Activated CD4-positive, alpha-beta T cell treated with anti-CD3 and anti-CD28 coated beads, Interleukin-2, amount 50 U/mL, for 16 hours (primary cell): ENCODE results near the gene ALX1.

Source experiments
- DNase-seq: peaks from one replicate; pipeline ENCODE4 v3.0.0-alpha.2; 2020

The ALX1 gene

GRCh38 chr12:85280165-85280983, at the start of gene ALX1:
TSS of gene ALX1 (plus strand) at chr12:85280220. CDS start at chr12:85280262, 42 bp downstream.
- DNase-seq: no peak

- DNase-seq: no peak
Measured at GRCh38 chr12:85237327-85237726, 42.7 kb upstream of the ALX1 start.

- DNase-seq: no peak
Measured at GRCh38 chr12:85244561-85244960, 35.5 kb upstream of the ALX1 start.

- no peak for DNase-seq
Measured at GRCh38 chr12:85253853-85254252, 26.2 kb upstream of the ALX1 start.

- DNase-seq: no peak
Measured at GRCh38 chr12:85257671-85258070, 22.3 kb upstream of the ALX1 start.

- no peak for DNase-seq
Measured at GRCh38 chr12:85260447-85260846, 19.6 kb upstream of the ALX1 start.

- DNase-seq: no peak
Measured at GRCh38 chr12:85260896-85261295, 19.1 kb upstream of the ALX1 start.

- no peak for DNase-seq
Measured at GRCh38 chr12:85266356-85266755, 13.7 kb upstream of the ALX1 start.

GRCh38 chr12:85273381-85274314, 6.4 kb upstream of the ALX1 start:
- DNase-seq: no peak

GRCh38 chr12:85274315-85274651, 5.7 kb upstream of the ALX1 start:
- no peak for DNase-seq

GRCh38 chr12:85275374-85275773, 4.6 kb upstream of the ALX1 start:
- DNase-seq: no peak

- no peak for DNase-seq
Measured at GRCh38 chr12:85277191-85277590, 2.8 kb upstream of the ALX1 start.

GRCh38 chr12:85277900-85278597, 2.0 kb upstream of the ALX1 start:
- DNase-seq: no peak

- DNase-seq: no peak
Measured at GRCh38 chr12:85278598-85279448, 1.2 kb upstream of the ALX1 start.

- DNase-seq: no peak
Measured at GRCh38 chr12:85279449-85280164, 413 bp upstream of the ALX1 start.

- DNase-seq: no peak
Measured at GRCh38 chr12:85280984-85281630, 1.1 kb downstream of the ALX1 start.

GRCh38 chr12:85281636-85282312, 1.8 kb downstream of the ALX1 start:
- no peak for DNase-seq

- DNase-seq: no peak
Measured at GRCh38 chr12:85283560-85283959, 3.5 kb downstream of the ALX1 start.

GRCh38 chr12:85296362-85296761, 16.3 kb downstream of the ALX1 start:
- DNase-seq: no peak

- no peak for DNase-seq
Measured at GRCh38 chr12:85299053-85299452, 19.0 kb downstream of the ALX1 start.

GRCh38 chr12:85301051-85301450, 21.0 kb downstream of the ALX1 start:
- no peak for DNase-seq
